GM18505 (cell line): ENCODE measurements around the gene ADORA2A.

ENCODE experiments used
- ATAC-seq: cut with Tn5 transposase; IDR thresholded peaks from one replicate; pipeline ENCODE4 v1.9.1; 2021; ENCODE audit not compliant: unreplicated experiment
- POLR2A ChIP-seq: IDR thresholded peaks from 4 replicates; pipeline ENCODE4 v1.6.1; 2011; ENCODE audit warnings: borderline replicate concordance; ENCODE audit not compliant: insufficient read depth, insufficient read length; ENCODE audit errors: extremely low read depth

Gene ADORA2A

DNA sequence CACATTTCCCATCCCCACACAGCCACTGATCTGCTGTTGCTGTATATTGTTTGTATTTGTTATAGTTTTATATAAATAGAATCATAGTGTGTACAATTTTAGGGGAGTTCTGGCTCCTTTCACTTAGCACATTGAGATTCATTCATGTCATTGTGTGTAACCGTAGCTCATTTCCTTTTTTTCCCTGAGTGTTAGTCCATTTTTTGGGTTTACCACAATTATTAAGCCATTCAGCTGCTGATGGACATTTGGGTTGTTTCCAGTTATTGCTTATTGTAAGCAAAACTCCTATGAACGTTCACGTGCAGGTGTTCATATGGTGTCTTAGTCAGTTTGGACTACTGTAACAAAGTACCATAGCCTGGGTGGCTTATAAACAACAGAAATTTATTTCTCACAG is 33.6 kb upstream of the ADORA2A start:
- no peak for TF ChIP-seq POLR2A
- no peak for ATAC-seq

DNA sequence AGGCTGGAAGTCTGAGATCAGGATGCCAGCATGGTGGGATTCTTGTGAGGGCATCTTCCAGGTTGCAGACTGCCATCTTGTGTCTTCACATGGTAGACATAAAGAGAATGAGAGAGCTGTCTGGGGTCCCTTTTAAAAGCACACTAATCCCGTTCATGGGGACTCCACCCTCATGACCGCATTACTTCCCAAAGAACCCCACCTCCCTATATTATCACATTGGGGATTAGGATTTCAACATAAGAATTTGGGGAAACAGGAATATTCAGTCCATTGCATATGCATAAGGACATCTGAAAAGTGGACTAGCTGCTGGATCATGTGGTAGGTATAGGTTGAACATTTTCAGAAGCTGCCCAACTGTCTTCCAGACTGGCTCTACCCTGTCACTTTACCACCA is 33.1 kb upstream of the ADORA2A start:
- no peak for ATAC-seq

DNA sequence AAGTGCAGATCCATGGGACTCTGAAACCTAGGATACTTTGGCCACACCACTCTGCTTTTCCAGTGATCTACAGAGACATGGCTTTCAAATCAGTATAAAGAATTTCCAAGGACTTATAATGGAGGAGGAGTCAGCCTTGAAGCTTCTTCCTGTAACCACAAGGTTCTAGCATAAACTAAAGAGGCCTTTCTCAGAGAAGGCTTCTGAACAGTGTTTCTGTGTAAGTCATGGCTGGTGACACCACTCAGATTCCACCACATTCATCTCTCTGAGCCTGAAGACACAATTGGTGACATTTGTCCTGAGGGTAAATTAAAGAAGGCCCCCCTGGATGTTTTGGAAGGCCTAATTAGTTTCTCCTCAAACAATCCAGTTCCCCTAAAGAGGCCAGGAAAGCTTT is 29.0 kb upstream of the ADORA2A start:
- TF ChIP-seq POLR2A = no peak
- ATAC-seq = no peak

More for the DNA sequence above, 33.1 kb upstream of the ADORA2A start:
- no peak for TF ChIP-seq POLR2A

DNA sequence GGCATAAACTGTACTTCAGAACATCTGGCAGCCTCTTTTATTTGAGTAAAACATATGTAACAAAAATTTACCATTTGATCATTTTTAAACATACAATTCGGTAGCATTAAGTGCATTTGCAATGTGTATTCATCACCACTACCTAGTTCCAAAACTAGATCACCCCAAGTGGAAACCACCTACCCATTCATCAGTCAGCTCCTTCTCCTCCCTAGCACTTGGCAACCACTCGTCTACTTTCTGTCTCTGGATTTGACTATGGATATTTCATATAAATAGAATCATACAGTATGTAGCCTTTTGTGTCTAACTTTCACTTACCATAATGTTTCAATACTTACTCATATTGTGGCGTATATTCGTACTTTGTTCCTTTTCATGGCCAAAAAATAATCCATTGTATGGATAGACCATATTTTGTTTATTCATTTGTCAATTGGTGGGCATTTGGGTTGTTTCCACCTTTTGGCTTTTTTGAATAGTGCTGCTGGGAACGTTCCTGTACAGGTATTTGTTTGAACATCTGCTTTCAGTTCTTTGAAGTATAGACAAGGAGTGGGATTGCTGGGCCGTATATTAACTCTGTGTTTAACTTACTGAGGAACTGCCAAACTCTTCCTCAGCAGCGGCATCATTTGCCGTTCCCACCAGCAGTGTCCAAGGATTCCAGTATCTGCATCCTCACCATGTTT is 27.2 kb upstream of the ADORA2A start:
- no peak for ATAC-seq
- TF ChIP-seq POLR2A = no peak

DNA sequence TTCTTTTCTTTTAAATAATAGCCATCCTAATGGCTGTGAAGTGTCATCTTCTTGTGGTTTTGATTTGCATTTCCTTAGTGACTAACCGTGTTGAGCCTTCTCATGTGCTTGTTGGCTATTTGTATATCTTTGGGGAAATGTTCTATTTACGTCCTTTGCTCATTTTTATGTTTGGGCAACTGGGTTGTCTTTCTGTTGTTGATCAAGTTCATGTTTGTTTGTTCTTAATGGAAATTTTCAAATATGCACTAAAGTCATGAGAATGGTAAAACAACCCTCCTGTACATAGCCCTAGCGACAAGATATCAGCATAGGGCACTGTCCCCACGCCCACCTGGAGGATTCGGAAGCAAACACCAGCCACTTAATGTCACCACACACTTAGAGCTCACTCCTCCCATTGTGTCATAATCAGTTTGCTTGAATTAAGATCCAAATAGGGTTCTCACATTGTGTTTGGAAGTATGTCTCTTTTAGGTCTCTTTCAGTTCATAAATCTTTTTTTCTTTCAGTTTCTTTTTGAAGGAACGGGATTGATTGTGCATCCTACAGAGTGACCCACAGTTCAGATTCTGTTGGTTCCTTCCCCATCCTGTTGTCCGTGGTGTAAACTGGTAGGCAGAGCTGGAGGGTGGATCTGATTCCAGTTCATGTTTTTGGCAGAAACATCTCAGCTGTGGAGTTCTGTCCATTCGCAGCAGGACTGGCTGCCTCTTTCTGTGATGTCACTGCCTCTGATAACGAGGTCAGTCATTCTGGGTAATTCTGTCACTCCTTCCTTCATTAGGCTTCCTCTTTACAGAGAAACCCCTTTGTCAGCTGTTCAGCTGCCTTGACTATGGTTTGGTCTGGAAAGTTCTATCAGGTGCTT is 26.4 kb upstream of the ADORA2A start:
- ATAC-seq = no peak
- peak; percentile 9 for TF ChIP-seq POLR2A

DNA sequence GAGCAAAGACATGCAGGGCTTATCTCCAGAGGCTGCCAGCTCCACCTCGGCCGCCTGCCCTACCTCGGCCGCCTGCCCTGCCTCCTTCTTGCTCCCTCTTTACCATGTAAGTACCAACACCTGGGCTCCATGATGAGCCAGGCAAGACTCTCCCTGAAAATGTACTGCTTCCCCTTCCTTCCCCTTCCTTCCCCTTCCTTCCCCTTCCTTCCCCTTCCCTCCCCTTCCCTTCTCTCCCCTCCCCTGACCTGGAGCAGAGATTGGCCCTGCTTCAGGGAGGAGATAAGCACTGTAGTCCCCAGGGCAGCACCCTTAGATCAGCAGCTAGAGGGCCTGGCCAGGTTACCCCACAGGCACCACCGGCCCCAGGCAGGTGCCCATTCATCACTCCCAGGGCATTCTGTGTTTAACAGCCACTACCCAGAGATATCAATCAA is 25.4 kb upstream of the ADORA2A start:
- ATAC-seq = no peak
- TF ChIP-seq POLR2A = no peak

DNA sequence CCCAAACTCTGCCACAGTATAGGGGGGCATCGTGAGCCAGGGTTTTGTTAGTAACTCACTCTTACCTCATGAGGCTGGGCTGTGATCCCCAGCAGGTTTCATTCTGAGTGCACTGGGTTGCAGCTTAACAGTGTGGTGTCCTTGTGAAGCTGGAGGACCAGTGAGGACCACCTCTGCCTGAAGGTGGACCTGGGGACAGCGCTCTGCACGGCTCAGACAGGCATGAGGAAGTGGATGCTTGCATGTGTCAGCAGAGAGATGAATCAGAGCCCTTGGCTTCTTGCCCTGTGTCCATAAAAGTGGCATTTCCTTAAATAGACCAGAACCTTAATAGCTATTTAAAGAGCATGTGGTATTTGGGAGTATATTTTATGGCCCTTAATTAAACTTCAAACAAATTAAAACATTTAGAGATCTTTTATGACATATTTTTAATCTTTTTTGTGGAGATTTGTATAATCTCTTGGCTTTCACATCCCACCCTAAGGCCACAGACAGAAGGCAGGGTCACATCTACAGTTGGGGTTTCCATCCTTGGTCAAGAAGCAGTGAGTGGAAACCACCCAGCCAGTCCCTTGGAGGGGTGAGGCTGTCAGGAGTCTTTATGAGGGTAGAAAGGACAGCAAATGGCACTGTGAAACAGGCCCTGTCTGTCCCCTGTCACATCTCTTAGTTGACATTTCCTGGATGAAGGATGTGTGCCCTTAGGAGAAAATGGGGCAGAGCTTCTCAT is 24.8 kb upstream of the ADORA2A start:
- ATAC-seq = no peak
- no peak for TF ChIP-seq POLR2A

DNA sequence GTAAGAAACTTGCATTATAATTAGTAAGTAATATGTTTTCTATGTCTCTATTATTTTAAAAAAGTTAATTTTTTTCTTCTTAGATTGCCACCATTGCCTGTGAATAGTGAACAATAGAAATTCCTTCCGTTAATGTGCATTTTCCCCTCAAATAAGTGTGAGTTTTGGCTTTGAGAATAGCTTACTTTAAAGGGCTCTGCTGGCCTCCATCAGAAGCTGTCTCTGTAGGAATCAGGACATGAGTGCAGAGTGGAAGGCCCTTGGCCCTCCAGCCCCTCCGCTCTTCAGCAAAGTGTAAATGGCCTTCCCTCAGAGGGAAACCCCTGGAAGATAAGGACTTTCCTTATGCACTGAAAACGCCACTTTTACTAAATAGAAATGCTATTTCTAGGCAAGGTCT is 24.1 kb upstream of the ADORA2A start:
- no peak for TF ChIP-seq POLR2A
- no peak for ATAC-seq

DNA sequence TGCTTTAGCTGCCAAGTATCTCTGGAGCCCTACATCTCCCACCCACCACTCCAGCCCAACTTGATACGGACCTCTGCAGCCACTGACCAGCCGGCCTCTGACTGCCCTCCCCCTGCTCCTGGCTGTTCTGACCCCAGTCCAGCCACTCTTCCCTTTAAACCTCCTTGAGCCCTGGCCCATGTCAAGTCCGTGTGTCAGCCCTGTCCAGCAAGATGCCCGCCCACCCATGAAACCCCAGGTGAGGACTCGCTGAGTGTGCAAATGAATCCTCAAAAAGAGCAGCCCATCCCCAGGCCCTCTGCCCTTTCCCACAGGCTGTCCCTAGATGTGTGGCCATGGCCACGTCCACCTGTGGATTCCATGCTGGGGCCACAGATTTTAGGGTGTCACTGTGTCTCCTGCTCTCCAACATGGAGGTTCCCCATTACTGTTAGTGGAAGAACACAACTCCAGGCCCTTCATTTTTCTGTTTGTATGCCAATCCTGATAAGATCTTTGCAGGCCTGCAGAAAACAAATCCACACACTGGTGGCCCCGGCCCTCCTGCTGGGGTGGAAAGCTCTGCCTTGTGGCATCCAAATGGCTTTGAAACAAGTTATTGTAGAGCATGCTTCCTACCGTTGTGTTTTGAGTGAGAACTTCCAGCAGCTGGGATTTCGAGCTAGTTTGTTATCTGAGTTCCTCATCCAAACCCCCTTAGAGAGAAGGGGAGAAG is 22.7 kb upstream of the ADORA2A start:
- no peak for ATAC-seq
- no peak for TF ChIP-seq POLR2A

DNA sequence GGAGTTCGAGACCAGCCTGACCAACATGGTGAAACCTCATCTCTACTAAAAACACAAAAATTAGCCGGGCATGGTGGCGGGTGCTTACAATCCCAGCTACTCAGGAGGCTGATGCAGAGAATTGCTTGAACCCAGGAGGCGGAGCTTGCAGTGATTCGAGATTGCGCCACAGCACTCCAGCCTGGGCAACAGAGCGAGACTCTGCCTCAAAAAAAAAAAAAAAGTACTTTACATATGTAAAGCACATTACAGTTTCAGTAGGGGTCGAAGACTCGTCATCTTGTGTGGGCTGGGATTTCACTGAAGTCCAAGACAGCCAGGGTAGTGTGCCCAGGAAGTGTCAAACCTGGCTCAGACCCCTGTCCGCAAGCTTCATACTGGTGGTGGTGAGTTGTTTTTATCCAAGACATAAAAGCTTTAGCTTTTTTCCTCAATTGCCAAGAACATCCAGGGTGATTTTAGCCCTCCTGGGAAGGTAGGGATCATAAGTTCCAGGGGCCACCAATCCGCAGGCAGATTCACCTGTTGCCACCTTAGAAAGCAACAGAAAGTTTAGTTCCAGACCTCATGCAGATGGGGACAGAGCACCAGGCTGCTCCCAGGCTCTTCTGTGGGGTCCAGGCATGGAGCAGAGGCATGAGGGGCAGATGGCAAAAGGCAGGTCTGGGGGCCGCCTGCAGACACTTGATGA is 21.6 kb upstream of the ADORA2A start:
- ATAC-seq = no peak
- TF ChIP-seq POLR2A = no peak

DNA sequence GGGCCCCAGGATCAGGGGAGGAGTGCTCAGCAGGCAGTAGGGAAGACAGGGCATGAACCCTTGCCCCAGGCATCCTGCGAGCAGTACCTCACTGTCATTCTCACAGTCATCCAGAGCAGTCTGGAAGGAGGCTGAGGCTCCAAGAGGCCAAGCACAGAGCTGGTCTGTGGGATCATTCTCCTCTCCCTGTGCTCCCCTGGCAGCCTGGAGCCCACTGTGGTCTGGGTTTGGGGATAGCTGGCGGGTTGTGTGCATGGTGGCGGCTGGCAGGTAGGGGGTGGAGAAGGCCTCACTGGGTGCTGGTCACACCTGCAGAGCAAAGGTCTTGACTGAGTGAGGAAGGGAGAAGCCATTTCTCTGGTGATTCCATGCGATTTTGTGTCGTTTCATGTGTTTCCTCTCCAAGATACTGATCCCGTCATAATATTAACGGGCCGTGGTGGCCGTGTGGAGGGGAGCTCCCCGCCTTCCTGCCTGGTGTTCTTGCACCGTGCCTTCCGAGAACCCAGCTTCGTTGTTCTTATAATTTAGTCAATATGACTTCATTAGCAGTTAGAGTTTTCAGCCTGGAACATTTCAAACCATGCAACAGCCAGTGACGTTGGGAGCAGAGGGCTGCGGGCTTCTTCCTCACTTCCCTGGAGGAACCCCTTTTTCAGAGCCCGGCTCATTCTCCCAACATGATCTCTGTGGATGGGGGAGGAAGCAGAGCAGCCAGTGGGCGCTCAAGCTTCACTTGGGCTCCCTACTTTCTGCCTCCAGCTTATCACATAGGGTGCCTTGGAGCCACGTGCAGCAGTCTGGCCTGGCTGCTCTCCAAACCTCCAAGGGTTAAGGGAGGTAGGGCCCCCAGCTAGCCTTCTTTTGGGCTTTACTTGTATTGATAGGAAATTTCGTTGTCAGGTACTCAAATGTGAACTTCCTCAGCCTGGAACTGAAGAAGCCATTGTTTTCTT is 20.8 kb upstream of the ADORA2A start:
- TF ChIP-seq POLR2A = no peak
- no peak for ATAC-seq
